NB4 (cell line): ENCODE results near the gene C19orf73.

Experiments used
- CTCF ChIP-seq: IDR thresholded peaks from one replicate; pipeline ENCODE4 v1.5.1; 2012; ENCODE audit warnings: low read depth, low read length
- POLR2A ChIP-seq: IDR thresholded peaks from 2 replicates; pipeline ENCODE4 v1.6.1; 2011; ENCODE audit warnings: mild to moderate bottlenecking; ENCODE audit not compliant: insufficient read length; ENCODE audit errors: extremely low read depth

- TF ChIP-seq CTCF (no peak), POLR2A (no peak)
Observed at GRCh38 chr19:49135686-49136085, 16.7 kb upstream of the C19orf73 start.
